BLaER1 (cell line): ENCODE measurements around the gene FKBP6.
"Not testable (repeated sequence)": the region's sequence is repeated elsewhere in the genome, so short reads cannot be mapped to it uniquely, and the experiment has no call there.

ENCODE experiments used
- H3K27ac ChIP-seq: shearing (Covaris generic); formaldehyde crosslinking; 2 replicates; pipeline ENCODE4 v1.8.1; 2022
- H3K27me3 ChIP-seq: shearing (Covaris generic); formaldehyde crosslinking; 2 replicates; pipeline ENCODE4 v1.8.1; 2022
- H3K36me3 ChIP-seq: shearing (Covaris generic); formaldehyde crosslinking; 2 replicates; pipeline ENCODE4 v1.8.1; 2022
- H3K4me1 ChIP-seq: shearing (Covaris generic); formaldehyde crosslinking; 2 replicates; pipeline ENCODE4 v1.8.1; 2022
- H3K4me2 ChIP-seq: shearing (Covaris generic); formaldehyde crosslinking; 2 replicates; pipeline ENCODE4 v1.8.1; 2022
- H3K4me3 ChIP-seq: shearing (Covaris generic); formaldehyde crosslinking; 2 replicates; pipeline ENCODE4 v1.8.1; 2022
- H3K9ac ChIP-seq: shearing (Covaris generic); formaldehyde crosslinking; 2 replicates; pipeline ENCODE4 v1.8.1; 2022
- H3K9me3 ChIP-seq: shearing (Covaris generic); formaldehyde crosslinking; 2 replicates; pipeline ENCODE4 v1.8.1; 2022
- H4K20me1 ChIP-seq: shearing (Covaris generic); formaldehyde crosslinking; 2 replicates; pipeline ENCODE4 v1.8.1; 2022
- Cebpa-rat ChIP-seq: shearing (Covaris generic); IDR thresholded peaks from 2 replicates; pipeline ENCODE4 v1.8.1; 2022

Gene FKBP6

DNA sequence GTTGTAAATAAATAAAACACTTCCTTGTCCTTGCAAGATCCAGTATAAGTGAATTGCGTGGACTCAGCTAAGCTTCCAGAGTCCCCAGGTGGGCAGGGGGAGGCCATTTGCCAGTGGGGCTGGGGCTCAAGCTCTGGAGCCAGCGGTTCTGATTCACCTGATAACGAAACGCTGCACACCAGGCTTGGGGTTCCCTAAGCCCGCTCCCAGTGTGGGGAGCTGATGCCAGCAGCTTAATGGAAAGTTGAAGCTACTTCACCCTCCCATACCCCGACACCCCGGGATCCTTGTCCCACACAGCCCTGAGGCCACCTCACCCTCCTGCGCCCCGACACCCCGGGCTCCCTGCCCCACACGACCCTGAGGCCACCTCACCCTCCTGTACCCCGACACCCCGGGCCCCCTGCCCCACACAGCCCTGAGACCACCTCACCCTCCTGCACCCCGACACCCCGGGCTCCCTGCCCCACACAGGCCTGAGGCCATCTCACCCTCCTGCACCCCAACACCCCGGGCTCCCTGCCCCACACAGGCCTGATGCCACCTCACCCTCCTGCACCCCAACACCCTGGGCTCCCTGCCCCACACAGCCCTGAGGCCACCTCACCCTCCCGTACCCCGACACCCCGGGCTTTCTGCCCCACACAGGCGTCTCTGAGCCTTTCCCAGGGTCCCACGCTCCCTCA, 30.8 kb downstream of the FKBP6 start:
- Histone ChIP-seq H3K4me1 (peaks cover 16% of the 10 kb centered on the region; the same call in 1 of the 2 replicates), H3K36me3 (no peaks in the 10 kb centered on the region), H3K9me3 (peaks cover 5% of the 10 kb centered on the region; the same call in 1 of the 2 replicates), H3K9ac (no peak overlapping the region), H4K20me1 (no peaks in the 10 kb centered on the region), H3K27me3 (no peaks in the 10 kb centered on the region; the same call in 1 of the 2 replicates), H3K4me2 (peak overlapping the region; percentile 51), H3K27ac (no peak overlapping the region), H3K4me3 (no peak overlapping the region)
- no peak for TF ChIP-seq Cebpa-rat

- H3K4me2 ChIP-seq: no peak overlapping the region
- no peak overlapping the region for H3K9ac ChIP-seq
- H3K27me3 ChIP-seq: no peaks in the 10 kb centered on the region; the same call in 1 of the 2 replicates
- no peak overlapping the region for H3K27ac ChIP-seq
- peaks cover 22% of the 10 kb centered on the region; the same call in 1 of the 2 replicates for H3K4me1 ChIP-seq
- H3K4me3 ChIP-seq: no peak overlapping the region
- peaks cover 5% of the 10 kb centered on the region; the same call in 1 of the 2 replicates for H3K9me3 ChIP-seq
- no peaks in the 10 kb centered on the region for H4K20me1 ChIP-seq
- TF ChIP-seq Cebpa-rat: no peak
- H3K36me3 ChIP-seq: no peaks in the 10 kb centered on the region
Observed at GRCh38 chr7:73359306-73359705, 31.3 kb downstream of the FKBP6 start.

- no peak for TF ChIP-seq Cebpa-rat
- H3K36me3 ChIP-seq: no peaks in the 10 kb centered on the region
- H4K20me1 ChIP-seq: no peaks in the 10 kb centered on the region
- H3K9ac ChIP-seq: no peak overlapping the region
- H3K27ac ChIP-seq: no peak overlapping the region
- peaks cover 5% of the 10 kb centered on the region; the same call in 1 of the 2 replicates for H3K9me3 ChIP-seq
- no peak overlapping the region for H3K4me2 ChIP-seq
- H3K27me3 ChIP-seq: no peaks in the 10 kb centered on the region; the same call in 1 of the 2 replicates
- no peak overlapping the region for H3K4me3 ChIP-seq
- peaks cover 22% of the 10 kb centered on the region; the same call in 1 of the 2 replicates for H3K4me1 ChIP-seq
Observed at GRCh38 chr7:73359746-73360375, 31.9 kb downstream of the FKBP6 start.

- not testable (repeated sequence) for H3K36me3 ChIP-seq, H3K9ac ChIP-seq, H3K27me3 ChIP-seq, H3K4me3 ChIP-seq, H3K4me2 ChIP-seq, H3K9me3 ChIP-seq, H4K20me1 ChIP-seq, H3K27ac ChIP-seq
- H3K4me1 ChIP-seq: peaks cover 22% of the 10 kb centered on the region; the same call in 1 of the 2 replicates
Observed at GRCh38 chr7:73360590-73360989, 32.6 kb downstream of the FKBP6 start.

GRCh38 chr7:73363225-73364005, 35.5 kb downstream of the FKBP6 start:
- H4K20me1 ChIP-seq: no peaks in the 10 kb centered on the region
- H3K27ac ChIP-seq: no peak overlapping the region
- no peaks in the 10 kb centered on the region for H3K27me3 ChIP-seq
- no peaks in the 10 kb centered on the region for H3K36me3 ChIP-seq
- no peak overlapping the region for H3K9ac ChIP-seq
- H3K4me1 ChIP-seq: peaks cover 32% of the 10 kb centered on the region
- H3K4me2 ChIP-seq: no peak overlapping the region
- no peak for TF ChIP-seq Cebpa-rat
- H3K9me3 ChIP-seq: peaks cover 5% of the 10 kb centered on the region; the same call in 1 of the 2 replicates
- H3K4me3 ChIP-seq: no peak overlapping the region

GRCh38 chr7:73364006-73364728, 36.2 kb downstream of the FKBP6 start:
- H3K36me3 ChIP-seq: no peaks in the 10 kb centered on the region
- peaks cover 30% of the 10 kb centered on the region for H3K4me1 ChIP-seq
- no peak overlapping the region for H3K27ac ChIP-seq
- no peaks in the 10 kb centered on the region for H4K20me1 ChIP-seq
- H3K9me3 ChIP-seq: peaks cover 5% of the 10 kb centered on the region; the same call in 1 of the 2 replicates
- H3K9ac ChIP-seq: no peak overlapping the region
- no peak for TF ChIP-seq Cebpa-rat
- H3K4me2 ChIP-seq: no peak overlapping the region
- no peaks in the 10 kb centered on the region for H3K27me3 ChIP-seq
- no peak overlapping the region for H3K4me3 ChIP-seq

- Histone ChIP-seq H3K4me3 (no peak overlapping the region), H3K9me3 (no peaks in the 10 kb centered on the region), H3K36me3 (no peaks in the 10 kb centered on the region), H3K27ac (no peak overlapping the region), H3K27me3 (no peaks in the 10 kb centered on the region), H3K4me1 (peaks cover 30% of the 10 kb centered on the region), H4K20me1 (no peaks in the 10 kb centered on the region), H3K9ac (no peak overlapping the region), H3K4me2 (peak overlapping the region; percentile 45)
- no peak for TF ChIP-seq Cebpa-rat
Observed at GRCh38 chr7:73366127-73366526, 38.2 kb downstream of the FKBP6 start.

DNA sequence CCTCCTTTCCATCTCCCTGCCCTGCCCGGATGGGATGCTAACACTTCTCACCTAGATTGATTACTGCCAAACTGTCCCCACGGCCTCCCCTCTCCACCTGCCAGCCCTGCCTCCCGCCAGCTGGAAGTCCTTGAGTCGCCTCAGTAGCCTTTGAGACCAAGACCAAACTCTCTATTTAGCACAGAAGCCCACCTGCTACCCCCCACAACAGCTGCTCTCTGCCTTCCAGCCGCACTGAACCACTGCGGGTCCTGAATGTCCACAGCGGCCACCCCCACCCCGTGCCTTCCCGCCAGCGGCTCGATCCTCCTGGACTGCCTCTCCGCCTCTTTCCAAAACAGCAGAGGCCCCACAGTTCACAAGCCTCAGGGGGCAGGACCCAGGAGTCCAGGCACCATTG, 39.0 kb downstream of the FKBP6 start:
- H3K4me3 ChIP-seq: no peak overlapping the region
- TF ChIP-seq Cebpa-rat: no peak
- no peak overlapping the region; the same call in 1 of the 2 replicates for H3K9ac ChIP-seq
- peaks cover 30% of the 10 kb centered on the region for H3K4me1 ChIP-seq
- no peak overlapping the region for H3K27ac ChIP-seq
- no peaks in the 10 kb centered on the region for H3K9me3 ChIP-seq
- H3K27me3 ChIP-seq: no peaks in the 10 kb centered on the region
- no peaks in the 10 kb centered on the region for H4K20me1 ChIP-seq
- peak overlapping the region; percentile 45 for H3K4me2 ChIP-seq
- H3K36me3 ChIP-seq: no peaks in the 10 kb centered on the region

GRCh38 chr7:73369009-73369408, 41.0 kb downstream of the FKBP6 start:
- Histone ChIP-seq H4K20me1 (no peaks in the 10 kb centered on the region), H3K9ac (no peak overlapping the region), H3K27ac (no peak overlapping the region), H3K36me3 (no peaks in the 10 kb centered on the region), H3K27me3 (no peaks in the 10 kb centered on the region), H3K4me1 (peaks cover 28% of the 10 kb centered on the region), H3K9me3 (no peaks in the 10 kb centered on the region), H3K4me3 (no peak overlapping the region), H3K4me2 (no peak overlapping the region)
- no peak for TF ChIP-seq Cebpa-rat
